AG20443 (cell line): ENCODE measurements around the gene ATP6V1C2.
"Not testable (repeated sequence)": the region's sequence is repeated elsewhere in the genome, so short reads cannot be mapped to it uniquely, and the experiment has no call there.

ENCODE experiments used
- DNase-seq: peaks from one replicate; pipeline ENCODE4 v3.0.0; 2012; ENCODE audit warnings: low spot score, mixed read lengths

Gene ATP6V1C2

DNA sequence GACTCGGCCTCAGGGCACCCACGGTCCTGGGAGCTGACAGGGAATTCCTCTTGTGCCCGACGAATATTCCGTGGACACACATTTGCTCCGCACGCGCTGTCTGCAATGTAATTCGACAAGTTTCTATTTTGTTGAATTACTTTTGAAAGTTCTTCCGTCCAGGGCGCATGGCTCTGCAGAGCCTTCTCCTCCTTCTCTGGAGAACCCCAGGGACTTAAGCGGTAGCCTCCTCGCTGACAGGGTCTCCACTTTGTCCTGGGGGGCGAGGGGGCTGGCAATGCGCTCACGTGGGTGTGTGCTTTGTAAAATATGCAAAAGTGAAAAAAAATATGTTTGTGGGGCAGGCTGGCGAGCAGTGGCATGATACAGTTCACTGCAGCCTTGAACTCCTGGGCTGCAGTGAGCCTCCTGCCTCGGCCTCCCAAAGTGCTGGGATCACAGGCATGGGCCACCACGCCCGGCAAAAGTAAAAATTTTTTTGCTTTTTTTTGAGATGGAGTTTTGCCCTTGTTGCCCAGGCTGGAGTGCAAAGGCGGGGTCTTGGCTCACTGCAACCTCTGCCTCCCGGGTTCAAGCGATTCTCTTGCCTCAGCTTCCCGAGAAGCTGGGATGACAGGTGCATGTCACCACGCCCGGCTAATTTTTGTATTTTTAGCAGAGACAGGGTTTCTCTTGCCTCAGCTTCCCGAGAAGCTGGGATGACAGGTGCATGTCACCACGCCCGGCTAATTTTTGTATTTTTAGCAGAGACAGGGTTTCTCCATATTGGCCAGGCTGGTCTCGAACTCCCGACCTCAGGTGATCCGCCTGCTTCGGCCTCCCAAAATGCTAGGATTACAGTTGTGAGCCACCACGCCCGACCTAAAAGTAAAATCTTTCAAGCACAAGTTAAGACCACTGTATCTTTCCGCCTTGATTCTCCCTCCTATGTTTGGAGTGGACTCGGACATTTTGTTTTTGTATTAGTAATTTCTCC, 92.0 kb downstream of the ATP6V1C2 start:
- DNase-seq, result not testable (repeated sequence)

GRCh38 chr2:10814142-10814541, 92.7 kb downstream of the ATP6V1C2 start:
- no peak for DNase-seq

DNA sequence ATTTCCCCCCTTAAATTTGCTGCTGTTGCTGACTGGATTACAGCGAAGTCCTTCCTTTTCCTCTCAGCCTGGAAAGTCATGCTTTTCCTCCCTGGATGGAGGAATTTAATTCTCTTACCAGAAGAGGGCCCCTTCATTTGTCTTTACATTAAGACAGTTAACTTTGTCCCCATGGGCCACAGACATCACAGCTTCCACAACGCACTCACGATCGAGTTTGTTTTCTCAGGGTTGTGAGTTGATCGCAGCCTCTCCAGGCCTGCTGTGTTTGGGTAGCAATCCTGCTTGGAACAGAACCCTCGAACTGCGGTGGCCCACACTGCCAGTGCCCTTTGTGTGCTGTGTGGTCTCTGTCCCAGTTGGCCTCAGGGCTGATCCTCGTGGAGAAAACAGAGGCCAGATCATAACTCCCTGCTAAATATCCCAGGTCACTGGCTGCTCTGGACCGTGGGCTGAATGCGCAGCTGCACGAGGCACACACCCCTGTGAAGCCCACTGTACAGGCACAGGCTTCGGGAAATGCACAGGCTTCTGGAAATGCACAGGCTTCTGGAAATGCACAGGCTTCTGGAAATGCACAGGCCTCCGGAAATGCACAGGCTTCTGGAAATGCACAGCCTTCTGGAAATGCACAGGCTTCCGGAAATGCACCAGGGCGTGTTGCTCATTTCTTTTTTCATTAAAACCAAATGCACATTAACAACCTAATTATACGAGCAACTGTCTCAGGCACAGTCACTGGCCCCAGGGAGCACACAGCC, 93.3 kb downstream of the ATP6V1C2 start:
- DNase-seq, result no peak

DNA sequence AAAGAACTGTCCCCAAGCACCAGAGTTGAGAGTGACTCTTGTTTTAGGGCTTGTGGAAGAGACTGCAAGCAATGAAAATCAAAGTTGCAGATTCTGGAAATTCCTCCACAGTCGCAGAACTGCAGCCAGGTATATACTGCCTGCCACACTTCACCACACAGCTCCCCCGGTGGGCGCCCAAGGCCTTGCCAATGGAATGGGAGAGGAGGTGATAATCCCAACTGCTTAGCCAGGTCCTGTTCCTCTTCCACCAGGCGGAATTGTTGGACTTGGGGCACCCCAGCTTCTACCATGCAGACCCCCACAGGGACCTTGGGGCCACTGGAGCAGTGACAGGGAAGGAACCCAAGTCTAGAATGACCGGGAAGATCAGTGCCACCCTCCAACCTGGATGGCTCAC, 96.0 kb downstream of the ATP6V1C2 start:
- DNase-seq, result no peak

DNA sequence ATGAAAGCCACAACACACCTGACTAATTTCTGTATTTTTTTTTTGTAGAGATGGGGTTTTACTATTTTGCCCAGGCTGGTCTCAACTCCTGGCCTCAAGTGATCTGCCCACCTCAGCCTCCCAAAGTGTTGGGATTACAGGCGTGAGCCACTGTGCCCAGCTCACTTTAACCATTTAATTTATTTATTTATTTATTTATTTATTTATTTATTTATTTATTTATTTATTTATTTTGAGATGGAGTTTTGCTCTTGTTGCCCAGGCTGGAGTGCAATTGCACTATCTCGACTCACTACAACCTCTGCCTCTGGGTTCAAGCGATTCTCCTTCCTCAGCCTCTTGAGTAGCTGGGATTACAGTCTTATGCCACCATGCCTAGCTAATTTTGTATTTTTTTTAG, 96.9 kb downstream of the ATP6V1C2 start:
- not testable (repeated sequence) for DNase-seq

DNA sequence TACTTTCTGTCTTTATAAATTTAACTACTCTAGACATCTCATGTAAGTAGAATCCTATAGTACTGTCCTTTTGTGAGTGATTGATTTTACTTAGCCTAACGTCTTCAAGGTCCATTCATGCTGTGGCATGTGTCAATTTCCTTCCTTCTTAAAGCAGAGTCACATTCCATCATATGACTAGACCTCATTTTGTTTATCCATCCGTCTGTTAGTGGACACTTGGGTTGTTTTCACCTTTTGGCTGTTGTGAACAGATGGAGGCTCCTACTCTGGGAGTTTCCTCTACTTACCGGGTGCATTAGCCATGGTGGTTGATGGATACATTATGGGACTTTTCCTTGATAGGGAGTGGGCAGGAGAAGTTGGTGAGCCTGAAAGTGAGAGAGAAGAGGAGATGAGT, 97.6 kb downstream of the ATP6V1C2 start:
- DNase-seq, result no peak

DNA sequence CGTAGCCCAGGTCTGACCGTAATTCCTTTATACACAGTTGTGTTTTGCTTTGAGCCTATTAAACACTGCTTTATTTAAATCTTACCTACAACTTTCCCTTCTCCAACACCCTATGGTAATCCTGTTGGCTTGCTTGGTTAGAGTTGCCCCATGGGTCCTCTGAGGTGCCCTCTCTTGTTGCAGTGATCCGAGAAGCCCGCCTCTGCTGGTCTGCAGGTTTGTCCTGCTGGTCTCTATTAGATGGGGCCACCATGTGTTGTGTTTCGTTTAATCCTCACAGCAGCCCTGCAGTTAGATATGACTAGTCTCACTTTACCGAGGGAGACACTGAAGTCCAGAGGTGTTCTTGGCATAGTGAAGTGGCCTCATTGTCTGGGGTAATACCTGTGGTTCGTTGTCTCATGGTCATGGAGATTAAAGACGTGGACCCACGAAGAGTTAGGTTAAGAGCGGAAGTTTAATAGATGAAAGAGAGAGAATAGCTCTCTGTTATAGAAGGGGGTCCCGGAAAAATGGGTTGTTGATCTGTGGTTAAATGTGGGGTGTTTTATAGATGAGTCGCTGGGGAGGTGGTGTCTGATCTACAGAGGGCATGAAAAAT, 98.4 kb downstream of the ATP6V1C2 start:
- no peak for DNase-seq

GRCh38 chr2:10820562-10820961, 99.1 kb downstream of the ATP6V1C2 start:
- DNase-seq, result no peak

DNA sequence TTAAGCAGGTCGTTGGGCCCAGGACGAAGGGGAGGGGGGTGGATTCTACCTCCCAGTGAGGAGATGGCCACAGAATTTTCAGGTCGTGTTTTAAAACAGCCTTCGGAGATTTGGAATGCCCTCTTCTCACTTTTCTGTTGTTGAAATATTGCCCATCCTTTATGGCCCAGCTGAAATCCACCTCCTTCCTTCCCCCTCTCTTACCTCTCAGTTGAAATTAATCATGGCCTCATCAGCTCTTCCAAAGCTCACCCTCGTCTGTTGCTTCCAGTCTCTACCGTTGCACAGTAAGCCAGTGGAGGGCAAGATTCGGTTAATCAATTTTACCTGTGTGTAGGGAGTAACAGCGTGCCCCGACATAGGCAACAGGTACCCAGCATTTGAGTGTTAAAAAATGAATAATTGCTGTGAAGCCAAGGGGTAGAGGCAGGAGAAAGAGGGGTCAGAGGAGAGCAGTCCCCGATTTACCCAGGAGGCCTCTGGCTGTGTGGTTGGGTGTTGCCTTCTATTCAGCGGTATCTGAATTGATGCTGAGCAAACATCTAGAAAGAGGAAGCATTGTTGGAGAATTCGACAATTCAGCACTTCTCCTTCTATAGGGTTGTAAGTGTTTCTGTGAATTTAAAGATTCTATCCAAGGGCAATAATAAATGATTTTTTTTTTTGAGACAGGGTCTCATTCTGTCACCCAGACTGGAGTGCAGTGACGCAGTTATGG, 99.7 kb downstream of the ATP6V1C2 start:
- no peak for DNase-seq

DNA sequence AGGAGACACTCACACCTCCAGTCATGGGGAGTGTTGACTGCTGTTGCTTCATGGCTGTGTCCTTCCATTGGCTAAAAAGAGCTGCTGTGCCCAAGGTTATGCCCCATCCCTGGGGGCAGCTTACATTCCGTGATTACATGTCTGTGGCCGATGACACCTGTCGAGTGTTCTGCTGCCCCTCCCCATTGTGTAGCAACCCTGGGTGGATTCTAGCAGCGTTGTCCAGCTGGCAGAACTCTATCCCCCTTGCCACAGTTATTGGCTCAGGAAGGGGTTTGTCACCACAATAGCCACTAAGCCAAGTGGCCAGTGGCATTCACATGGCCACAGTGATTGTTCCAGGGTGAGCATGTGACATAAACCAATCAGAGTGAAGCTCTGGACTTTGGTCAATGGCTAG, 102.8 kb downstream of the ATP6V1C2 start:
- DNase-seq, result no peak

DNA sequence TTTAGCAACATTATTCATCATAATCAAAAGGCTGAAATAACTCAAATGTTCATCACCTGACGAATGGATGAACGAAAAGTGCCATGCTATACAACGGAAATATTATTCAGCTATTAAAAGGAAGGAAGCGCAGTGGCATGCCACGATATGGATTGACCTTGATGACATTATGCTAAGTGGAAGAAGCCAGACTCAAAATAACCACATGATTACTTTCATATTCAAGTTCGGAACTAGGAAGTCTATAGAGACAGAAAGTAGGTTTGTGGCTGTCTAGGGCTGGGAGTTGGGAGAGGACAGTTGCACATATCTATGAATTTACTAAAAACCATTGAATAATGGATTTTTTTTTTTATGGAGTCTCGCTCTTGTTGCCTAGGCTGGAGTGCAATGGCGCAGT, 104.6 kb downstream of the ATP6V1C2 start:
- no peak for DNase-seq

- no peak for DNase-seq
Measured at GRCh38 chr2:10826625-10827024, 105.2 kb downstream of the ATP6V1C2 start.

DNA sequence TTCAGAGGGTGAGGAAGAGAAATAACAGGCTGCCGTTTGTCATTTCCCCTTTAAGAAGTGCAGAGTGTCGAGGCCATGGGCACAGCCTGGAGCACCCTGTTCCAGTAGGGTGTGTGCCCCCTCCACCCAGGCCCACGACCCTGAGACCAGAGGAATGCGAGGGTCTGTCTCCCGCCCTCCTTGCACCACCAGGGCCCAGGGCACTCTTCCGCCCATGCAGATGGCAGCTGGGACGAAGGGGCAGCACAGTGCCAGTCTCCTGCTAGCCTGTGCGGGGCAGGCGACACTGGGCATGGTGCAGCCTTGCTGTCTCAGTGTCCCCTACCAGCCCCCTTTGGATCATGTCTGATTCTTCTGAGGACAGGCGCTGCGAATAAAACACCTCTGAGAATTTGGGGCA, 106.9 kb downstream of the ATP6V1C2 start:
- no peak for DNase-seq

GRCh38 chr2:10829299-10829698, 107.9 kb downstream of the ATP6V1C2 start:
- DNase-seq, result no peak

DNA sequence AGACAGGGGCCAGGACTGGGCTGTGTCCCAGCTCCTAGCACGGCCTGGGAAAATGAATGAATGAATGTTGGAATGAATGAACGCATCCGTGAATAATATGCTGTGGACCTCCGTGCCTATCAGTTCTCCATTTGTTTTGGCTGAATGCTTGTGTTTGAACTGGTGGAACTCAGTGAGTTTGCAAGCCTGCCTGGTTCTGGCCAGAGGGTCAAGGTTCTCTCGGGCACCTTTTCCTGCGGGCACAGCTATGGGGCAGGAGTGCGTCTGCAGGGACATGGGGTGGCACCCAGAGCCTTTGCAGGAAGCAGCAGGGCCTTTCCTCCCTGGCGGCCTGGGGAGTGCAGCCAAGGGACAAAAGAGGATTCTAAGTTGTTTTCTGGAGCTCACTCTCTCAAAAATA, 108.8 kb downstream of the ATP6V1C2 start:
- DNase-seq, result no peak

DNA sequence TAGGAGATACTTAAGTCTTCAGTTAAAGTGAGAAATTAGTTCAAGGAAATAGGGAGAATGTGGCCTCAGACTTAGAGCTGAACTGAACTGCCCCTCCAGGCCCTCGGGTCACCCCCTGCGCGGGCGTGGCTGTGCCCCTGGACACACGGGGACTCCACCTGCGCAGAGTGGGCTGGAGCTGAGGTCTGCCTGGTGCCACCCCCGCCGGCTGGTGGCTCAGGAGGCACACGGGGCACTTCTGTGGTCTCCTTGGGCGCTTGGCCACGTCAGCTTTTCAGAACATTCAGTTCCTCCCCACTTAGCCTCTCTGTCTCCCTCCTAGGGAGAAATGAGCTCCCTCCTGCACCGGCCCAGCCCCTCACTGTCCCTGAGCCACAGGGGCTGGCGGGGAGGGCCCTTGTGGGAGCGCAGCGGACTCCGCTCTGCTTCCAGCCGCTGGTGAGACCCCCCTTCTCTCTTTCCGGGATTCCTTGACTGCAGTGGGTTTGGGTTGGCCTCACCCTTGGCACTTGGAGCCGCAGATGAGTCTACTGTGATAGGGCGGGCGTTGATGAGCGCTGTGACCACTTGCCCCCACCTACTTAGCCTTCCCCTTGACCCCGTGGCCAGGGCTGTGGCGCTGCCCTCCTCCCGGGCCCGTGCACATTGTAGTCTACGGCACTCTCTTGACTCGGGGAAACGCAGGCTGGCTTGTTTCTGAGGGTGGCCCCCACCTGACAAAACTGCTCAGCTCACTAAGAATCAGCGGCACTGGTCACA, 109.4 kb downstream of the ATP6V1C2 start:
- DNase-seq, result no peak

GRCh38 chr2:10831400-10831985, 110.1 kb downstream of the ATP6V1C2 start:
- no peak for DNase-seq

DNA sequence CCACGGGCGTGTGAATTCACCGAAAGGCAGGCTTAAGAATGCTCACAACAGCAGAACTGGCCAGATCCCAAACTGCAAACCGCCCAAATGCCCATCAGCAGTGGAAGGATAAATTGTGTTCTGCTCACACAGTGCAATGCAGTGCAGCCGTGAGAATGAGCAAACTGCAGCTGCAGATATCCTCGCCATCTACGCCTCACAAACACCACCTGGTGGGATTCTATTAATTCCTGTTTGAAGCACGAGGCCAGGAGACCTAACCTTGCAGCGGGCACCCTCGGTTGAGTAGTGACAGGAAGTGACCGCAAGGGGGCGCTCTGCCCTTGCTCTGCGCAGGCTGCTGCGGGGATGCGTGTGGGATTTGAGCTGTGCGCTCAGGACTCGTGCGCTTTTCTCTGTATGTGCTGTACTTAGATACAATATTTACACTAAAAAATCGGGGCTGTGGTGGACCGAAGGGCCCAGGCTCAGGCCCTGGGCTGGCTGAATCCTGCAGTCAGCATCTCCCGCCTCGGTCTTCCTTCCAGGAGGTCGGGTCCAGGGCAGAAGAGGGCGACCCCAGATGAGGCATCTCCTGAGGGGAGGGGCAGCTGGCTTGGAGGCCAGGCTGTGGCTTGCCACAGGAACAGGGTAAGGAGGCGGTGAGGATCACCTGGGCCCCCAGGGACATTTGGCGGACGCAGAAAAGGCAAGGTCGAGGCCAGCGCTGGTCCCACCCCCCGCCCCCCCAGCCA, 110.9 kb downstream of the ATP6V1C2 start:
- DNase-seq, result peak; percentile 94

- no peak for DNase-seq
Measured at GRCh38 chr2:10833021-10833420, 111.6 kb downstream of the ATP6V1C2 start.

DNA sequence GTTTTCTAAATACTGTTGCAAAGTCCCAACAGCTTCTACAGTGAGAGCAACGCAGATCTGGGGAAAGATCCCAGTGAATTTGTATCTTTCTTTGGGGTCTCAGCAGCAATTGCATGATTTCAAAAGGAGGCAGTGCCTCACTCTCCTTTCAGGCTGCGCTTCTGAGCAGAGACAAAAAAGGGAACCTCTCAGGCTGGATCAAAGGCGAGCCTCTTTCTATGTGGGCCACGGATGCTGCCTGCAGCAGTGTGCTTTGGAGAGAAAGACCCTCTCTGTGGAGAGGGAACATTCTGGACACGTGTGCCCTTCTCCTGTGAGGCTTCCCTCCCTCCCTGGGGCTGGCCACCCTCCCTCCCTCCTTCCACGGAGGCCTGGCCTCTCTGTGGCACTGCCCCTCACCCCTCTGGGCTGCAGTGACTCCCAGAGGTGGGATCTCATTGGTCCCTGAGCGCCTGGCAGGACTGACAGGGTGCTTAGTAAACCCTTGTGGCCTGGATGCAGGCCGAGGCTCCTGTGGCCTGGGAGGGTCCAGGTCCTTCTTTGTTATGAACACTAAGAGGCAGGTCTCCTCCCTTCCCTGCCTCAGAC, 112.7 kb downstream of the ATP6V1C2 start:
- DNase-seq, result no peak
